GM19025 (cell line): ENCODE results near the gene CBLIF.
"Not testable (repeated sequence)": the region's sequence is repeated elsewhere in the genome, so short reads cannot be mapped to it uniquely, and the experiment has no call there.

Experiments used
- ATAC-seq: cut with Tn5 transposase; IDR thresholded peaks from one replicate; pipeline ENCODE4 v1.9.1; 2021; ENCODE audit warnings: mild to moderate bottlenecking, low read depth, moderate library complexity; ENCODE audit not compliant: unreplicated experiment

The CBLIF gene

GRCh38 chr11:59845399-59845798 lies at the start of gene CBLIF:
Gene CBLIF (minus strand): TSS chr11:59845499. CDS start chr11:59845453, 46 bp downstream.
- ATAC-seq: no peak

DNA sequence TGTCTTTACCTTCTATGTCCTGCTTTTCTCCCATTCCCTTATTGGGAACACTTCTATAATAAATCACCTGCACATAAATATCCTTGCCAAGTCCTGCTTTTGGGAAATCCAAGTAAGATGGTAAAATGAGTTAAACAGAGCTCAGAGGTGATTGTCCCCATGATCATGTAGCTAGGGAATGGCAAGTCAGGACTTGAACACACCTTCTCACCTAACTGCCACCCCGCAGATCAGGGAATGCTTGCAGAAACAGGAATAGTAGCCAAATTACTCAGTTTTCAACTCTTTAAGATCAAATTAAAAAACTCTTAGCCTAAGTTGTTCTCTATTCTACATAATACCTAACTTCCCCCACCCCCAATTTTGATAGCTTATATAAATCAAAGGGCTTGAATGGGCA lies 49.3 kb upstream of the CBLIF start:
- ATAC-seq: no peak

- ATAC-seq: no peak
Observed at GRCh38 chr11:59891781-59892181, 46.5 kb upstream of the CBLIF start.

- ATAC-seq: not testable (repeated sequence)
Observed at GRCh38 chr11:59887156-59887555, 41.9 kb upstream of the CBLIF start.

DNA sequence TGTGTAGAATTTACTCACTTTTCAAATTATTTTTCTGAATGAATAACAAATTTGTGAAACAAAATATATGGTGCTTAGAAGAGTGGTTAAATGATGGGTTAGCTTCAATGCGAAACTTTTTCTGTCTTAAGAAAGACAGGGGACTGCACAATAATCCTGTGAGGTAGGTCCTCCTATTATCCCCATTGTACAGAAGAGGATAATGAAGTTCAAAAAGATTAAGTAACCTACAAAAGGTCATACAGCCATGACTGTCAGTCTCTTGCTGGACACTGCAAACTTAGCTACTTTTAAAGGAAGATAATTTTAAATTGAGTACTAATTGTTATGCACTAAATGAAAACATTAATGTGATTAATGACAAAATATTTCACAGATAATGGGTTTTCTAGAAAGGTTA lies 38.3 kb upstream of the CBLIF start:
- no peak for ATAC-seq

DNA sequence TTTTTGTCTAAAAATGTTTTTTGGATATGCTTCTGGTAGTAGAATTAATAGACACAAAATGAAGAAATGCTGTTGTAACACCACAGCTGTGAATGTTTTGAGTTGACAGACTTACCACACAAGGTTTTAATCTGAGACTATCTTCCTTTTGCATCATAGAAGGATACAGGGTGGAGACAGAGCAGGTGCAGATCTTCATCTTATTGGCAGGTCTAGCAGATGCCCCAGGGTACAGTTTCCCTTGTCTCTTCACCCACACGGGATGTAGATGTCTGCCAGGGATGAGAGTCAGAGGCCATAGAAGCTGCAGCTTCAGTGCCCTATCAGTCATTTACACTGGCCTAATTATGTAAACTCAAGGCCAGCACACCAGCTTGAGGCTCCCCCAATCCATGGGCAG lies 34.3 kb upstream of the CBLIF start:
- ATAC-seq: no peak

DNA sequence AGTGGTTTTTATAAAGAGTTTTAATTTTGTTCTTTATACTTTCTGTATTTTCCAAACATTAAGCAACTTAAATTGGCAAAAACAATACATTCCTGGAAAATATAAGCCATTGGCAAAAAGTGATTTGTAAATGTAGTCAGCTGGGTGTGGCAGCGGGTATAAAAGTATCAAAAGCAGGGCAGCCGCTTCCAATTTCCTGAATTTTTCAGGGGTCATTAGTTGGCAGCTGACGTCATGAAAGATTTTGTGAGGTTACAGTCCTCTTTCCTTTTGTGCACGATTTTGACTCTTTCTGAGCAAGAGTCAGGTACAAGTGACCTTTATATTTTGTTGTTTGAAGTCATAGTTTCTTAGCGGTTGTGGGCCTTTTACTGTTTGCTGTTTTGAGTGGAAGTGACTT lies 33.3 kb upstream of the CBLIF start, which contains the start of gene OOSP3:
TSS of gene OOSP3 (plus strand) at position 208 of the 400 bp plus-strand sequence. CDS start at position 235, 27 bp downstream.
- ATAC-seq: no peak

GRCh38 chr11:59877784-59878183 lies 32.5 kb upstream of the CBLIF start:
- no peak for ATAC-seq

GRCh38 chr11:59877325-59877724 lies 32.0 kb upstream of the CBLIF start:
- ATAC-seq: no peak

DNA sequence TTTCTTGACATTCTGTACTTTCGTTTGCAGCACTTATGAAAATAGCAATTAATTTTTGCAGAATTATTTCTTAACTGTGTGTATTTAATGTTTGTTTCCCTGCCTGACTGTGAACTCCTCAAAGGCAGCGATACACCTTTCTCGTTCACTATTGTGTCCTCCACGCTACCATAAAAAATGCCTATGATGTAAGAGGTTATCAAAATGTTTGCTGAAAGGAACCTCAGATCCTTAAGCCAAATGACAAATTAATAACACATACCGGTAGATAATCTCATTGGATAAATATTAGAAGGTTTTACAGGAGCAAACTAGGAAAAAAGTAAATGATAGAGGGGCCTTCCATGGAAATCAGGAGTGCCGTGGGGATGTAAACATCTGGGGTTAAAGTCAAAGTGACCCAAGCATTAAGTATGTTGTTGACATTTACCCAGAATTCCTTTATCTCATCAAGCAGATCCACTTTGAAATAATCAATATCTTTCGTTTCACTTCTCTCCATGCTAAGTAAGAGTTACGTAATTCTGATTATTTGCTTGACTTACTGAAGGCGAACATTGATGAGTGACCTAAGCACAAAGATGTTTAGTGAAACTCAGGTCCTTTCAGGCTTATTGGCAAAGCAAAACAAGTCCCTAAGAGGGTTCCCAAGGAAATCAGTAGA lies 30.7 kb upstream of the CBLIF start:
- no peak for ATAC-seq

DNA sequence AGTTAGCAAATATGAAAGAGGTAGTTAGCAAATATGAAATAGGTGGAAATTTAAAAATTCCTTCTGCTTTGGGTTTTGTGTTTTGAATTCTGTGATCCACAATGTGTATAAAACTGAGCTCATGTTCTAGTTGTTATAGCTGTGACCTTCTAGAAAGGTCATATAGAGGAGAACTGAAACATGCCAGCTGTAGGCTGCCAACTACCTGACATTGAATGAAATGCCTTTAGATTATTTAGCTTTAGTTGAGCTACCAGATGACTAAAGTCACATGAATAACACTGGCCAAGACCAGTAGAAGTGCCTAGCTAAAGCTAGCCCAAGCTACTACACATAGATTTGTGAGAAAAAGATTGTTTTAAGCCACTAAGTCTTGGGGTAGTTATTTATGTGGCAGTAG lies 26.8 kb upstream of the CBLIF start:
- ATAC-seq: no peak

DNA sequence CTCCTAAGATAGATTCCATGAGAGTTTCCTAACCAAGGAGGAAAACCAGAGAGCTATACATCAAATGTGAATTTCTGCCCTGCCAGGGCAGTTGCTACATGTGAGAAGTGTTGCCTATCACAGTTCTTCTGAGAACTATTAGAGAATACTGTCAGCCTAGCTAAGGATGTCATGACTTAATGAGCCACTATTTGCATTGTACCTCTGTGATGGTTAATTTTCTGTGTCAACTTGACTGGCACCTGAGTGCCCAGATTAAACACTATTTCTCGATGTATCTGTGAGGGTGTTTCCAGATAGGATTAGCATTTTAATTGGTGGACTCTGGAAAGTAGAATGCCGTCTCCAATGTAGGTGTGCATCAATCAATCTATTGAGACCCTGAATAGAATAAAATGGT lies 22.6 kb upstream of the CBLIF start:
- no peak for ATAC-seq

DNA sequence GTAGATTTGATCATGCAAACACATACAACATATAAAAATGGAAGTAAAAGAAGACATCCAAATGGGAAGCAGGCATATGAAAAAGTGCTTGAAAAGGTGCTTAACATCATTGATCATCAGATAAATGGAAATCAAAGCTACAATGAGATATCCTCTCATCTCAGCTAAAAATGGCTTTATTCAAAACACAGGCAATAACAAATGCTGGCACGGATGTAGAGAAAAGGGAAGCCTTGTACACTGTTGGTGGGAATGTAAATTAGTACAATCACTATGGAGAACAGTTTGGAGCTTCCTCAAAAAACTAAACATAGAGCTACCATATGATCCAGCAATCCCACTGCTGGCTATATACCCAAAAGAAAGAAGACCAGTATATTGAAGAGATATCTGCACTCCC lies 21.5 kb upstream of the CBLIF start:
- no peak for ATAC-seq

- no peak for ATAC-seq
Observed at GRCh38 chr11:59866397-59866796, 21.1 kb upstream of the CBLIF start, which contains the start of gene TCN1. Gene TCN1 (minus strand): TSS chr11:59866487. CDS start chr11:59866470, 17 bp downstream.

- ATAC-seq: no peak
Observed at GRCh38 chr11:59865031-59865430, 19.7 kb upstream of the CBLIF start.

GRCh38 chr11:59862252-59862651 lies 17.0 kb upstream of the CBLIF start:
- no peak for ATAC-seq

DNA sequence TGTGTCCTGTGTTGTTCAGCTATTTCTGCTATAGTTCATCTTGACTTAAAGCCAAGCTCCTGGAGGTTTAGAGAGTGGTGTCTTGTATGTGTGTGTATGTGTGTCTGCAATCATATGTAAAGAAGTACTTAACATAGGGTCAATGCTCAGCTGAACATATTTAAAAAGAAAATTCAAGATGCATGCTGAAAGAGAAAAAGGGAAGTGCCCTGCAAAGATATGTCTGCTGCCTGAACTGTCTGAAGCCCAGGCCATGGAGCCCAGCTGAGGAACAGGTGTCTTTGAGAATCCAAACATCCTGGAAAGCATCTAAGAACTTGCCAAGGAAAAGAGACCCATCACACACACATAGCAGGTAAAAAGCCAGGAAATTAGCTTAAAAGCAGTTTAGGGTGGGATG lies 14.4 kb upstream of the CBLIF start:
- no peak for ATAC-seq

DNA sequence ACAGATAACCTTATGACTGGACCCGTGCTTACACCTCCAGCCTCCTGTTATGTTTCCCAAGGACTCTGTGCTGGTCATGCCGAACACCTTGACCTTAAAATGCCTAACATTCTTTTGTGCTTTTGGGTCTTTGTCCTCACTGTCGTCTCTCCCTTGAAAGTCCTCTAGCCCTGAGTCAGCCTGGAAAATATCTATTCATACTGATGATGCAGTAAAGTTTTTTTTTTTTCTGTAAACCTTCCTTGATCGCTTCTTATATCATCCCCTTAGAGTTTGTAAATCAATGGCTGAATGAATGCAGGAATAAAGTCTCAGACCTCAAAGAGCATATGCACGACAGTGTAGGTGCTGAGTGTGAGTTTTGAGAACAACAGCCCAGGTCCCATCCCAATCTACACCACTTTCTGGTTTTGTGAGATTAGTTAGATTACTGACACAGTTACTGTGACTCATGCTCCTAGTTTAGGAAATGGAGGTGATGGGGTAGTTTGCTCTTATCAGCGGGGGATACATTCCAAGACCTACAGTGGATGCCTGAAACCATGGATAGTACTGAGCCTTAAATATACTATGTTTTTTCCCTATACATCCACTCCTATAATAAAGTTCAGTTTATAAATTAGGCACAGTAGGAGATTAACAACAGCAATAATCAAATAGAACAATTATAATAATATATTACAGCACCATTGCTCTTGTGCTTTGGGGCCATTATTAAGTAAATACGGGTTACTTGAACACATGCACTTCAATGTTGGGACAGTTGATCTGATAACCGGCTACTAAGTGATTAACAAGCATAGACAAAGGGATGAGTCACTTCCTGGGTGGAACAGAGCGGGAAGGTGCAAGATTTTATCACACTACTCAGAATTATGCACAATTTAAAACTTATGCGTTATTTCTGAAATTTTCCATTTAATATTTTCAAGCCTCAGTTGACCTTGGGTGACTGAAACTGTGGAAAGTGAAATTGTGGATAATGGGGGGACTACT lies 12.4 kb upstream of the CBLIF start:
- ATAC-seq: no peak

- no peak for ATAC-seq
Observed at GRCh38 chr11:59854871-59855270, 9.6 kb upstream of the CBLIF start.

DNA sequence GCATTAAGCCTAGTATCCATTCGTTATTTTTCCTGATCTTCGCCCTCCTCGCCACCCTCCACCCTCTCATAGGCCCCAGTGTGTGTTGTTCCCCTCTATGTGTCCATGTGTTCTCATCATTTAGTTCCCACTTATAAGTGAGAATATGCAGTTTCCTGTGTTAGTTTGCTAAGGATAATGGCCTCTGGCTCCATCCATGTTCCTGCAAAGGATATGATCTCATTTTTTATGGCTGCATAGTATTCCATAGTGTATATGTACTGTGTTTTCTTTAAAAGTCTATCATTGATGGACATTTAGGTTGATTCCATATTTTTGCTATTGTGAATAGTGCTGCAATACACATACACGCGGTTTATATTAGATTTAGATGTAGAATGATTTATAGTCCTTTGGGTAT lies 6.1 kb upstream of the CBLIF start:
- not testable (repeated sequence) for ATAC-seq

DNA sequence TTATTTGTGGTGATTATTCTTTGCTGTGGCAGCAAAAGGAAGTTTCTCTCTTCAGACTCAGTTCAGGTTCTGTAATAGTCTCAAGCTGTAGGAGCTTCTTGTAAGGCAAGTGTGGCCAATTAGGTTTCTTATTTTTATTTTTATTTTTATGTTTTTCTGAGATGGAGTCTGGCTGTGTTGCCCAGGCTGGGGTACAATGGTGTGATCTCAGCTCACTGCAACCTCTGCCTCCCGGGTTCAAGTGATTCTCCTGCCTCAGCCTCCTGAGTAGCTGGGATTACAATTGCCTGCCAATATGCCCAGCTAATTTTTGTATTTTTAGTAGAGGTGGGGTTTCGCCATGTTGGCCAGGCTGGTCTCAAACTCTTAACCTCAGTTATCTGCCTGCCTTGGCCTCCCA lies 4.3 kb upstream of the CBLIF start:
- not testable (repeated sequence) for ATAC-seq
